ENCODE data around the gene ESPN.

GRCh38 chr1:6418668-6419396 lies 5.7 kb upstream of the ESPN start:
- TF ChIP-seq CTCF (conservative IDR thresholded peaks at IDR 0.05; ENCODE audit: low read depth, low read length): no peak
- TF ChIP-seq RAD21 (IDR thresholded peaks at IDR 0.05; ENCODE audit: low read length): no peak
- no peak for TF ChIP-seq POLR2A (IDR thresholded peaks at IDR 0.05; ENCODE audit: low read depth, low read length)
- no peak for TF ChIP-seq BHLHE40 (IDR thresholded peaks at IDR 0.05; ENCODE audit: low read depth, low read length)
- TF ChIP-seq MXI1 (IDR thresholded peaks at IDR 0.05; ENCODE audit: borderline replicate concordance, low read depth, low read length): no peak
- no peak for TF ChIP-seq MAZ (IDR thresholded peaks at IDR 0.05; ENCODE audit: borderline replicate concordance, low read depth, low read length)
- no peak for TF ChIP-seq CEBPB (IDR thresholded peaks at IDR 0.05; ENCODE audit: low read depth, low read length)
- no peak for TF ChIP-seq FOS (IDR thresholded peaks at IDR 0.05; ENCODE audit: low read depth, low read length)
- no peak for TF ChIP-seq USF2 (IDR thresholded peaks at IDR 0.05; ENCODE audit: low read depth, low read length)
- TF ChIP-seq RCOR1 (IDR thresholded peaks at IDR 0.05; ENCODE audit: insufficient replicate concordance, low read length): no peak
- TF ChIP-seq SMC3 (IDR thresholded peaks at IDR 0.05; ENCODE audit: low read depth, low read length): no peak
